Skin epidermis (tissue), 12 donors: ENCODE results near the gene FGF19.

Experiments used
- H3K27ac ChIP-seq, 21 experiments: fragments of 200-600 bp; sonication (generic) in 11 of 21; one replicate each; pipeline ENCODE4 v1.5.0; 2020; ENCODE audit warnings: mild to moderate bottlenecking in 3 of 21, inconsistent platforms in 2 of 21, moderate library complexity in 2 of 21
- H3K4me3 ChIP-seq, 7 experiments: fragments of 200-600 bp; sonication (generic) in 2 of 7; one replicate each; pipeline ENCODE4 v1.5.0; 2020; ENCODE audit warnings: inconsistent platforms in 2 of 7, mild to moderate bottlenecking in 2 of 7, moderate library complexity in 1 of 7

The FGF19 gene

GRCh38 chr11:69703768-69704507 is at the start of gene FGF19:
Gene FGF19 (minus strand): TSS chr11:69704022. CDS start chr11:69703876, 146 bp downstream.
- H3K4me3 ChIP-seq, result peak within 1 kb of the TSS in 2 of 7 experiments; percentile 13 to 18

GRCh38 chr11:69752890-69753289 is 49.1 kb upstream of the FGF19 start:
- H3K4me3 ChIP-seq, result no peak overlapping the region

More at GRCh38 chr11:69703768-69704507, at the start of gene FGF19:
- no peak within 1 kb of the TSS for H3K27ac ChIP-seq

GRCh38 chr11:69750875-69751597 is 47.2 kb upstream of the FGF19 start:
- H3K4me3 ChIP-seq, result no peak overlapping the region
- no peak overlapping the region for H3K27ac ChIP-seq

More at GRCh38 chr11:69752890-69753289, 49.1 kb upstream of the FGF19 start:
- no peak overlapping the region for H3K27ac ChIP-seq

GRCh38 chr11:69750108-69750850 is 46.5 kb upstream of the FGF19 start:
- Histone ChIP-seq H3K4me3 (no peak overlapping the region), H3K27ac (no peak overlapping the region)

- H3K27ac ChIP-seq, result no peak overlapping the region
These were observed 44.8 kb upstream of the FGF19 start for GRCh38 chr11:69748637-69749036.

GRCh38 chr11:69746752-69747742 is 43.2 kb upstream of the FGF19 start:
- no peak overlapping the region for H3K27ac ChIP-seq
- no peak overlapping the region for H3K4me3 ChIP-seq

More at GRCh38 chr11:69748637-69749036, 44.8 kb upstream of the FGF19 start:
- no peak overlapping the region for H3K4me3 ChIP-seq

GRCh38 chr11:69746140-69746539 is 42.3 kb upstream of the FGF19 start:
- H3K4me3 ChIP-seq, result no peak overlapping the region
- no peak overlapping the region for H3K27ac ChIP-seq

- no peak overlapping the region for H3K27ac ChIP-seq
These were observed 41.4 kb upstream of the FGF19 start for GRCh38 chr11:69745201-69745600.

GRCh38 chr11:69744435-69744834 is 40.6 kb upstream of the FGF19 start:
- Histone ChIP-seq H3K4me3 (no peak overlapping the region), H3K27ac (no peak overlapping the region)

More at GRCh38 chr11:69745201-69745600, 41.4 kb upstream of the FGF19 start:
- H3K4me3 ChIP-seq, result no peak overlapping the region

- no peak overlapping the region for H3K27ac ChIP-seq
- no peak overlapping the region for H3K4me3 ChIP-seq
These were observed 31.0 kb upstream of the FGF19 start for GRCh38 chr11:69734841-69735240.

- Histone ChIP-seq H3K27ac (no peak overlapping the region), H3K4me3 (no peak overlapping the region)
These were observed 30.5 kb upstream of the FGF19 start for GRCh38 chr11:69734367-69734766.

GRCh38 chr11:69732910-69733309 is 29.1 kb upstream of the FGF19 start:
- Histone ChIP-seq H3K4me3 (no peak overlapping the region), H3K27ac (no peak overlapping the region)

GRCh38 chr11:69731110-69731509 is 27.3 kb upstream of the FGF19 start:
- no peak overlapping the region for H3K4me3 ChIP-seq
- no peak overlapping the region for H3K27ac ChIP-seq

- no peak overlapping the region for H3K27ac ChIP-seq
- no peak overlapping the region for H3K4me3 ChIP-seq
These were observed 26.7 kb upstream of the FGF19 start for GRCh38 chr11:69730500-69730899.

- H3K4me3 ChIP-seq, result no peak overlapping the region
- no peak overlapping the region for H3K27ac ChIP-seq
These were observed 25.4 kb upstream of the FGF19 start for GRCh38 chr11:69729252-69729651.

- no peak overlapping the region for H3K27ac ChIP-seq
- no peak overlapping the region for H3K4me3 ChIP-seq
These were observed 23.4 kb upstream of the FGF19 start for GRCh38 chr11:69727266-69727665.

GRCh38 chr11:69726481-69726880 is 22.7 kb upstream of the FGF19 start:
- Histone ChIP-seq H3K4me3 (no peak overlapping the region), H3K27ac (no peak overlapping the region)

- Histone ChIP-seq H3K4me3 (no peak overlapping the region), H3K27ac (no peak overlapping the region)
These were observed 22.2 kb upstream of the FGF19 start for GRCh38 chr11:69726019-69726418.

- Histone ChIP-seq H3K27ac (no peak overlapping the region), H3K4me3 (no peak overlapping the region)
These were observed 17.9 kb upstream of the FGF19 start for GRCh38 chr11:69721745-69722144.
